Neural progenitor cell (in vitro differentiated cells): ENCODE results near the gene NCKAP5L.

Experiments used
- EZH2 ChIP-seq: fragments of 200-600 bp; sonication (generic); IDR thresholded peaks from 2 replicates; pipeline ENCODE4 v1.6.1; 2017; ENCODE audit warnings: antibody characterized with exemption, mild to moderate bottlenecking, moderate library complexity
- TF ChIP-seq, protein P1 (sequence below): fragments of 200-600 bp; sonication (generic); IDR thresholded peaks from 2 replicates; pipeline ENCODE4 v1.5.1; 2017; ENCODE audit warnings: antibody characterized with exemption, mild to moderate bottlenecking

DNA sequence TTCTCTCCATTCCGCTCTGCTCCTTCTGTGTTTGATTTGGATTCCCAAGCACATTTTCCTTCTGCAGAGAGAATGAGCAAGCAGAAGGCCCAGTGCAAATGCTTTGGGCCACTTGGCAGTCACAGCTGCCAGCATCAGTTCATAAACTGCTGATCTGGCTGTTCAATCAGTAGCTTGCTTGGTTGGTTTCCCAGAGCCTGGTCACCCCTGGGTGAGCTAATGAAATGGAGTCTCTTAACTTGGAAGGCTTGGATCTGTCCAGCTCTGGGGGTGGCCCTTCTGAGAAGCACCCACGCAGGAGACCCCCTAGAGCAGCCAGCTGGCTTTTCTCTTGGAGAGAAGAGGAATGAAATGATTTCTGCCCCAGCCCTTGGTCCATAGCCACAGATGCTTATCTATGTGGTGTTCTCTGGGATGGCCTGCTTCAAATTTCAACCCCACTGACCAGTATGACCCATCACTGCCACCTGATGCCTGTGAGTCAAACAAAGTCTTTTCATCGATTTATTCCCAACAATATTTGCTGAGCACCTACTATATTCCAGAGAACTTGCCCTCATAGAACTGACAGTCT is 45.2 kb upstream of the NCKAP5L start:
- TF ChIP-seq, protein P1, sequence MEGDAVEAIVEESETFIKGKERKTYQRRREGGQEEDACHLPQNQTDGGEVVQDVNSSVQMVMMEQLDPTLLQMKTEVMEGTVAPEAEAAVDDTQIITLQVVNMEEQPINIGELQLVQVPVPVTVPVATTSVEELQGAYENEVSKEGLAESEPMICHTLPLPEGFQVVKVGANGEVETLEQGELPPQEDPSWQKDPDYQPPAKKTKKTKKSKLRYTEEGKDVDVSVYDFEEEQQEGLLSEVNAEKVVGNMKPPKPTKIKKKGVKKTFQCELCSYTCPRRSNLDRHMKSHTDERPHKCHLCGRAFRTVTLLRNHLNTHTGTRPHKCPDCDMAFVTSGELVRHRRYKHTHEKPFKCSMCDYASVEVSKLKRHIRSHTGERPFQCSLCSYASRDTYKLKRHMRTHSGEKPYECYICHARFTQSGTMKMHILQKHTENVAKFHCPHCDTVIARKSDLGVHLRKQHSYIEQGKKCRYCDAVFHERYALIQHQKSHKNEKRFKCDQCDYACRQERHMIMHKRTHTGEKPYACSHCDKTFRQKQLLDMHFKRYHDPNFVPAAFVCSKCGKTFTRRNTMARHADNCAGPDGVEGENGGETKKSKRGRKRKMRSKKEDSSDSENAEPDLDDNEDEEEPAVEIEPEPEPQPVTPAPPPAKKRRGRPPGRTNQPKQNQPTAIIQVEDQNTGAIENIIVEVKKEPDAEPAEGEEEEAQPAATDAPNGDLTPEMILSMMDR = no peak
- TF ChIP-seq EZH2 = no peak
